Gastroesophageal sphincter (tissue), 4 donors: Measurements from ENCODE around the gene SERINC2. TPM values are rescaled to one million over a fixed set of nuclear protein-coding genes. Genes with fewer than 3 reads are reported as not detected.
"Not testable (repeated sequence)": the region's sequence is repeated elsewhere in the genome, so short reads cannot be mapped to it uniquely, and the experiment has no call there.

ENCODE experiments used
- ATAC-seq: fragments of 150-250 bp; one replicate; pipeline ENCODE4 v1.9.1; 2016; ENCODE audit warnings: mild to moderate bottlenecking, moderate library complexity
- H3K27ac ChIP-seq, 4 donors: fragments of 200-600 bp; sonication (generic) in 3 of 4; 1 replicate in 3 of 4; 2 replicates in 1 of 4; pipeline ENCODE4 v1.5.1; 2016 to 2019
- H3K27me3 ChIP-seq: fragments of 200-600 bp; sonication (generic); one replicate; pipeline ENCODE4 v1.5.1; 2019
- H3K36me3 ChIP-seq, 2 donors: fragments of 200-600 bp; sonication (generic); one replicate each; pipeline ENCODE4 v1.5.1; 2019; ENCODE audit warnings: control low read depth in 1 of 2
- H3K4me1 ChIP-seq, 3 donors: fragments of 200-600 bp; sonication (generic); 1 replicate in 2 of 3; 2 replicates in 1 of 3; pipeline ENCODE4 v1.5.1; 2016 to 2019; ENCODE audit warnings: control low read depth in 2 of 3
- H3K4me3 ChIP-seq, 2 donors: fragments of 200-600 bp; sonication (generic); one replicate each; pipeline ENCODE4 v1.5.1; 2019; ENCODE audit warnings: mild to moderate bottlenecking in 1 of 2, moderate library complexity in 1 of 2
- H3K9me3 ChIP-seq, 3 donors: fragments of 200-600 bp; sonication (generic); one replicate each; pipeline ENCODE4 v1.5.1; 2017 to 2019; ENCODE audit warnings: control low read depth in 2 of 3
- EP300 ChIP-seq: sonication (generic); formaldehyde crosslinking; IDR thresholded peaks from one replicate; pipeline ENCODE4 v1.6.1; 2017; ENCODE audit warnings: antibody characterized with exemption, mild to moderate bottlenecking
- POLR2A ChIP-seq, 2 donors: fragments of 450-650 bp; IDR thresholded peaks; one replicate each; pipeline ENCODE4 v1.6.1; 2017; ENCODE audit warnings: antibody characterized with exemption in 2 of 2, mild to moderate bottlenecking in 2 of 2, moderate library complexity in 1 of 2
- POLR2AphosphoS5 ChIP-seq: sonication (generic); formaldehyde crosslinking; IDR thresholded peaks from one replicate; pipeline ENCODE4 v1.6.1; 2017; ENCODE audit warnings: antibody characterized with exemption
- WGBS, 2 donors: methylation state at CpG; one replicate each; pipeline ENCODE4 v1.1.5; 2018; ENCODE audit warnings: low coverage in 1 of 2; 5-methylcytosine and 5-hydroxymethylcytosine counted together
- total RNA-seq, 4 donors: library from RNA; depleted of rRNA; stranded (reverse); fragments of >200 nt; gene quantifications; one replicate each; pipeline ENCODE4 v1.1.0, GENCODE V29; 2016
- TF ChIP-seq, protein P1 (sequence below), 4 experiments: fragments of 200-600 bp in 2 of 4; fragments of 450-650 bp in 2 of 4; sonication (generic) in 1 of 4; IDR thresholded peaks; one replicate each; pipeline ENCODE4 v1.5.1; 2017 to 2019; ENCODE audit warnings: antibody characterized with exemption in 4 of 4, mild to moderate bottlenecking in 2 of 4, moderate library complexity in 2 of 4

SERINC2 gene
- total RNA-seq, 4 donors from 2014 or later, result 2.5 to 8.7 (median 4.1) TPM

GRCh38 chr1:31458287-31458896 lies 45.4 kb downstream of the SERINC2 start:
- ATAC-seq, result no peak
- 83 to 92% methylated on average over 2 to 5 of the region's 5 CpGs for WGBS, 2 donors
- peaks cover 45% of the 10 kb centered on the region for H3K27me3 ChIP-seq

GRCh38 chr1:31460027-31460426 lies 47.0 kb downstream of the SERINC2 start:
- H3K36me3 ChIP-seq, result no peaks in the 10 kb centered on the region
- peaks cover 37% of the 10 kb centered on the region for H3K27me3 ChIP-seq
- TF ChIP-seq, protein P1, sequence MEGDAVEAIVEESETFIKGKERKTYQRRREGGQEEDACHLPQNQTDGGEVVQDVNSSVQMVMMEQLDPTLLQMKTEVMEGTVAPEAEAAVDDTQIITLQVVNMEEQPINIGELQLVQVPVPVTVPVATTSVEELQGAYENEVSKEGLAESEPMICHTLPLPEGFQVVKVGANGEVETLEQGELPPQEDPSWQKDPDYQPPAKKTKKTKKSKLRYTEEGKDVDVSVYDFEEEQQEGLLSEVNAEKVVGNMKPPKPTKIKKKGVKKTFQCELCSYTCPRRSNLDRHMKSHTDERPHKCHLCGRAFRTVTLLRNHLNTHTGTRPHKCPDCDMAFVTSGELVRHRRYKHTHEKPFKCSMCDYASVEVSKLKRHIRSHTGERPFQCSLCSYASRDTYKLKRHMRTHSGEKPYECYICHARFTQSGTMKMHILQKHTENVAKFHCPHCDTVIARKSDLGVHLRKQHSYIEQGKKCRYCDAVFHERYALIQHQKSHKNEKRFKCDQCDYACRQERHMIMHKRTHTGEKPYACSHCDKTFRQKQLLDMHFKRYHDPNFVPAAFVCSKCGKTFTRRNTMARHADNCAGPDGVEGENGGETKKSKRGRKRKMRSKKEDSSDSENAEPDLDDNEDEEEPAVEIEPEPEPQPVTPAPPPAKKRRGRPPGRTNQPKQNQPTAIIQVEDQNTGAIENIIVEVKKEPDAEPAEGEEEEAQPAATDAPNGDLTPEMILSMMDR (IDR thresholded peaks at IDR 0.05), result no peak
- TF ChIP-seq EP300 (no peak), POLR2A (IDR thresholded peaks at IDR 0.05) (no peak), POLR2AphosphoS5 (no peak)
- no peaks in the 10 kb centered on the region for H3K4me1 ChIP-seq
- H3K4me3 ChIP-seq, result no peak overlapping the region
- H3K27ac ChIP-seq, result no peak overlapping the region
- ATAC-seq, result no peak
- 48 to 54% methylated on average over 5 to 6 of the region's 6 CpGs for WGBS, 2 donors
- H3K9me3 ChIP-seq, result peaks cover 0 to 47% (median 0%) of the 10 kb centered on the region in 3 donors

More at GRCh38 chr1:31458287-31458896, 45.4 kb downstream of the SERINC2 start:
- Histone ChIP-seq H3K9me3 (peaks cover 0 to 56% (median 0%) of the 10 kb centered on the region in 3 donors), H3K4me3 (no peak overlapping the region), H3K36me3 (no peaks in the 10 kb centered on the region), H3K27ac (no peak overlapping the region), H3K4me1 (no peaks in the 10 kb centered on the region)
- TF ChIP-seq POLR2A (IDR thresholded peaks at IDR 0.05) (no peak), EP300 (no peak), POLR2AphosphoS5 (no peak)
- TF ChIP-seq, protein P1 (IDR thresholded peaks at IDR 0.05), result no peak

- TF ChIP-seq POLR2A (IDR thresholded peaks at IDR 0.05) (no peak), POLR2AphosphoS5 (no peak), EP300 (no peak)
- TF ChIP-seq, protein P1 (IDR thresholded peaks at IDR 0.05), result no peak
- H3K27me3 ChIP-seq, result peaks cover 11% of the 10 kb centered on the region
- H3K4me3 ChIP-seq, result no peak overlapping the region
- 75 to 82% methylated on average over 3 to 4 of the region's 4 CpGs for whole genome bisulfite sequencing, 2 donors
- H3K27ac ChIP-seq, result no peak overlapping the region
- H3K4me1 ChIP-seq, result no peaks in the 10 kb centered on the region
- ATAC-seq, result no peak
- H3K36me3 ChIP-seq, result no peaks in the 10 kb centered on the region
- peaks cover 0 to 22% (median 0%) of the 10 kb centered on the region in 3 donors for H3K9me3 ChIP-seq
These were observed 54.1 kb downstream of the SERINC2 start for GRCh38 chr1:31467005-31467674.

GRCh38 chr1:31470794-31471315 lies 57.8 kb downstream of the SERINC2 start:
- no peaks in the 10 kb centered on the region for H3K36me3 ChIP-seq
- WGBS, 2 donors, result 75 to 88% methylated on average over 4 to 9 of the region's 11 CpGs
- no peak for TF ChIP-seq POLR2A (IDR thresholded peaks at IDR 0.05)
- TF ChIP-seq, protein P1 (IDR thresholded peaks at IDR 0.05), result no peak
- no peak overlapping the region for H3K4me3 ChIP-seq
- H3K27me3 ChIP-seq, result peaks cover 11% of the 10 kb centered on the region
- peaks cover 0 to 22% (median 0%) of the 10 kb centered on the region in 3 donors for H3K9me3 ChIP-seq
- no peak overlapping the region for H3K27ac ChIP-seq
- no peak for ATAC-seq
- no peaks in the 10 kb centered on the region for H3K4me1 ChIP-seq

GRCh38 chr1:31471452-31472313 lies 58.7 kb downstream of the SERINC2 start:
- H3K36me3 ChIP-seq, H3K27ac ChIP-seq, ATAC-seq, H3K4me3 ChIP-seq, H3K4me1 ChIP-seq: not testable (repeated sequence)
- H3K9me3 ChIP-seq, result peaks cover 0 to 16% (median 0%) of the 10 kb centered on the region in 3 donors
- WGBS, 2 donors, result 77 to 81% methylated on average over 5 to 8 of the region's 8 CpGs
- H3K27me3 ChIP-seq, result peaks cover 11% of the 10 kb centered on the region

DNA sequence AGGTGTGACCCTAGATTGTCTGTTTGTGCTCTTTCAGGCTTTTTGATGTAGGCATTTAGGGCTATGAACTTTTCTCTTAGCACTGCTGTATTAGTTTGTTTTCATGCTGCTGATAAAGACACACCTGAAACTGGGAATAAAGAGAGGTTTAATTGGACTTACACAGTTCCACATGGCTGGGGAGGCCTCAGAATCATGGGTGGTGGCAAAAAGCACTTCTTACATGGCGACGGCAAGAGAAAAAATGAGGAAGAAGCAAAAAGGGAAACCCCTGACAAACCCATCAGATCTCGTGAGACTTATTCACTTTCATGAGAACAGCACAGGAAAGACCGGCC lies 59.3 kb downstream of the SERINC2 start:
- not testable (repeated sequence) for H3K4me3 ChIP-seq, H3K27ac ChIP-seq, ATAC-seq, H3K4me1 ChIP-seq, H3K36me3 ChIP-seq
- Histone ChIP-seq H3K27me3 (peaks cover 11% of the 10 kb centered on the region), H3K9me3 (peaks cover 0 to 10% (median 0%) of the 10 kb centered on the region in 3 donors)
- 85 to 88% methylated on average over 4 of the region's 4 CpGs for WGBS, 2 donors

- not testable (repeated sequence) for ATAC-seq, H3K4me1 ChIP-seq, H3K4me3 ChIP-seq, H3K36me3 ChIP-seq, H3K27ac ChIP-seq, H3K9me3 ChIP-seq
- peaks cover 11% of the 10 kb centered on the region for H3K27me3 ChIP-seq
- WGBS, 2 donors, result 100% methylated on average over 1 of the region's 1 CpG
These were observed 59.7 kb downstream of the SERINC2 start for GRCh38 chr1:31472673-31473072.

- H3K4me1 ChIP-seq, H3K27ac ChIP-seq, H3K9me3 ChIP-seq, ATAC-seq, H3K36me3 ChIP-seq, H3K4me3 ChIP-seq: not testable (repeated sequence)
- H3K27me3 ChIP-seq, result peaks cover 11% of the 10 kb centered on the region
These were observed 60.5 kb downstream of the SERINC2 start for GRCh38 chr1:31473508-31473907.
